ENCODE data around the gene ICE1.

ICE1 gene

GRCh38 chr5:5537426-5537825, 114.9 kb downstream of the ICE1 start:
- no peak for DNase-seq

DNA sequence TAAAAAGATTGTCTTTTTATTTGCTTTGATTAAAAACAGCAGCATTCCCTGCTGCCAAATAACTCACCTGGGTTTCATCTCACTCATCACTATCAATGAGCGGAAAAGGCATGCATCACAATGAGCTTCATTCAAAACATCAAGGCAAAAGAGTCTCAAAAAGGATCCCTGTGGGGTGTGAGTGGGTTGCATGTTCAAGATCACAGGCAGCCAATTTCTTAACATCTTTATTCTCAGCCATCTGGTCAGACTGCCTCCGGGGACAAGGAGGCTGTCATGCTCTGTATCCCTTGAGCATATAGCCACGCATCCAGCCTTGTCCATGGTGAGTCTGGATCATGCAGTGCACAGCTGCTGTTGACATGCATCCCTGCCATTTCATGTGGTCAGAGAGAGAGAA, 117.1 kb downstream of the ICE1 start:
- no peak for DNase-seq

Data from CD4-positive, alpha-beta T cell treated with Interferon alpha-2 for 1 hour (primary cell).